ENCODE measurements around the gene MRPL46. TPM values are rescaled to one million over a fixed set of nuclear protein-coding genes. Genes with fewer than 3 reads are reported as not detected.
"Not testable (repeated sequence)": the region's sequence is repeated elsewhere in the genome, so short reads cannot be mapped to it uniquely, and the experiment has no call there.

MRPL46 gene
- polyA plus RNA-seq, 1 donor = 22.2 TPM

GRCh38 chr15:88479169-88479568 is 12.0 kb upstream of the MRPL46 start:
- no peak for DNase-seq (ENCODE audit: low read depth)

- DNase-seq (ENCODE audit: low read depth) = no peak
These were observed 10.7 kb upstream of the MRPL46 start for GRCh38 chr15:88477904-88478303.

- no peak for DNase-seq (ENCODE audit: low read depth)
These were observed 9.9 kb upstream of the MRPL46 start for GRCh38 chr15:88477126-88477525.

- DNase-seq (ENCODE audit: low read depth) = no peak
These were observed 9.5 kb upstream of the MRPL46 start for GRCh38 chr15:88476635-88477060.

- DNase-seq (ENCODE audit: low read depth) = not testable (repeated sequence)
These were observed 6.6 kb upstream of the MRPL46 start for GRCh38 chr15:88473661-88474293.

- no peak for DNase-seq (ENCODE audit: low read depth)
These were observed 5.0 kb upstream of the MRPL46 start for GRCh38 chr15:88472225-88472624.

- DNase-seq (ENCODE audit: low read depth) = no peak
These were observed 3.6 kb upstream of the MRPL46 start for GRCh38 chr15:88470625-88471372.

- no peak for DNase-seq (ENCODE audit: low read depth)
These were observed 2.1 kb upstream of the MRPL46 start for GRCh38 chr15:88469321-88469720.

- DNase-seq (ENCODE audit: low read depth) = not testable (repeated sequence)
These were observed 1.5 kb upstream of the MRPL46 start for GRCh38 chr15:88468721-88469120.

GRCh38 chr15:88467935-88468528 is 844 bp upstream of the MRPL46 start:
- no peak for DNase-seq (ENCODE audit: low read depth)

- DNase-seq (ENCODE audit: low read depth) = no peak
These were observed 1.5 kb downstream of the MRPL46 start for GRCh38 chr15:88465633-88466224.

GRCh38 chr15:88463870-88464532 is 3.2 kb downstream of the MRPL46 start:
- no peak for DNase-seq (ENCODE audit: low read depth)

GRCh38 chr15:88456733-88457132 is 10.5 kb downstream of the MRPL46 start:
- no peak for DNase-seq (ENCODE audit: low read depth)

- no peak for DNase-seq (ENCODE audit: low read depth)
These were observed 12.0 kb downstream of the MRPL46 start for GRCh38 chr15:88454867-88455810.

GRCh38 chr15:88454236-88454635 is 13.0 kb downstream of the MRPL46 start:
- DNase-seq (ENCODE audit: low read depth) = no peak

GRCh38 chr15:88453651-88454050 is 13.5 kb downstream of the MRPL46 start:
- no peak for DNase-seq (ENCODE audit: low read depth)

GRCh38 chr15:88450125-88450798 is 16.9 kb downstream of the MRPL46 start:
- DNase-seq (ENCODE audit: low read depth) = no peak

GRCh38 chr15:88449581-88449980 is 17.6 kb downstream of the MRPL46 start:
- DNase-seq (ENCODE audit: low read depth) = no peak

- no peak for DNase-seq (ENCODE audit: low read depth)
These were observed 18.2 kb downstream of the MRPL46 start for GRCh38 chr15:88448991-88449461.

- DNase-seq (ENCODE audit: low read depth) = no peak
These were observed 19.4 kb downstream of the MRPL46 start for GRCh38 chr15:88447741-88448140.

All from forelimb muscle (tissue), 1 donor.